ENCODE measurements around the gene STH.

Gene STH

GRCh38 chr17:45950888-45951287 lies 48.2 kb upstream of the STH start (continued):
- TF ChIP-seq TSHZ2 (CRISPR knock-in tag; IDR thresholded peaks at IDR 0.05): no peak

DNA sequence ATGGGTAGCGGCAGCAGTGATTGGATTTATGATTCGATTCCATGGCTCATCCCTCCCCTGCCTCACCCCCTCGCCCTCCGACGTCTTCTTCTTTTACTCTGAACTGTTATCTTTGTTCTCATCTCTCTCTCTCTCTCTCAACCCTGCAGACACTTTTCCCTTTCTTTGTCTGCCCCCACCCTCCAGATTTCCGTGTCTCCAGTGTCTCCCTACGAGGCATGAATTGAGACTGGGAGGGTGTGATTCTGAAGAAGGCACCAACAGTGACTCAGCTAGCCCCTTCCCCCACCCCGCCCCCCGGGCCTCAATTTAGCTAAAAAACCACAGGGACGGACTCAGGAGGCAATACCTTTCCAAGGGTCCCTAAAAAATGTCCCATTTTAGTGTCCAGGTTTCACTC lies 47.6 kb upstream of the STH start:
- no peak for ATAC-seq
- TF ChIP-seq ZNF8 (CRISPR knock-in tag; IDR thresholded peaks at IDR 0.05) (no peak), PPARA (CRISPR knock-in tag; IDR thresholded peaks at IDR 0.05; ENCODE audit: borderline replicate concordance) (no peak), TSHZ2 (CRISPR knock-in tag; IDR thresholded peaks at IDR 0.05) (no peak), BACH2 (CRISPR knock-in tag; IDR thresholded peaks at IDR 0.05; ENCODE audit: borderline replicate concordance) (no peak), TOX (CRISPR knock-in tag; IDR thresholded peaks at IDR 0.05; ENCODE audit: borderline replicate concordance) (no peak), ZNF70 (CRISPR knock-in tag; IDR thresholded peaks at IDR 0.05) (no peak), SNAI2 (CRISPR knock-in tag; IDR thresholded peaks at IDR 0.05) (no peak), ZNF565 (CRISPR knock-in tag; conservative IDR thresholded peaks at IDR 0.05; ENCODE audit: low read depth) (no peak), OSR1 (CRISPR knock-in tag; IDR thresholded peaks at IDR 0.05) (no peak), CREB5 (CRISPR knock-in tag; IDR thresholded peaks at IDR 0.05; ENCODE audit: low read depth) (no peak), CSRNP3 (CRISPR knock-in tag; IDR thresholded peaks at IDR 0.05) (no peak), ZFP30 (CRISPR knock-in tag; IDR thresholded peaks at IDR 0.05) (no peak), ESRRG (CRISPR knock-in tag; IDR thresholded peaks at IDR 0.05) (no peak), ARNTL (CRISPR knock-in tag; IDR thresholded peaks at IDR 0.05; ENCODE audit: borderline replicate concordance, low read depth) (no peak), ZC3H10 (CRISPR knock-in tag; IDR thresholded peaks at IDR 0.05) (no peak), ISL1 (CRISPR knock-in tag; IDR thresholded peaks at IDR 0.05) (no peak), ZFP3 (CRISPR knock-in tag; IDR thresholded peaks at IDR 0.05) (no peak), RARB (CRISPR knock-in tag; IDR thresholded peaks at IDR 0.05) (no peak)
- TF ChIP-seq, protein P1, sequence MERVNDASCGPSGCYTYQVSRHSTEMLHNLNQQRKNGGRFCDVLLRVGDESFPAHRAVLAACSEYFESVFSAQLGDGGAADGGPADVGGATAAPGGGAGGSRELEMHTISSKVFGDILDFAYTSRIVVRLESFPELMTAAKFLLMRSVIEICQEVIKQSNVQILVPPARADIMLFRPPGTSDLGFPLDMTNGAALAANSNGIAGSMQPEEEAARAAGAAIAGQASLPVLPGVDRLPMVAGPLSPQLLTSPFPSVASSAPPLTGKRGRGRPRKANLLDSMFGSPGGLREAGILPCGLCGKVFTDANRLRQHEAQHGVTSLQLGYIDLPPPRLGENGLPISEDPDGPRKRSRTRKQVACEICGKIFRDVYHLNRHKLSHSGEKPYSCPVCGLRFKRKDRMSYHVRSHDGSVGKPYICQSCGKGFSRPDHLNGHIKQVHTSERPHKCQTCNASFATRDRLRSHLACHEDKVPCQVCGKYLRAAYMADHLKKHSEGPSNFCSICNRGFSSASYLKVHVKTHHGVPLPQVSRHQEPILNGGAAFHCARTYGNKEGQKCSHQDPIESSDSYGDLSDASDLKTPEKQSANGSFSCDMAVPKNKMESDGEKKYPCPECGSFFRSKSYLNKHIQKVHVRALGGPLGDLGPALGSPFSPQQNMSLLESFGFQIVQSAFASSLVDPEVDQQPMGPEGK (CRISPR knock-in tag; IDR thresholded peaks at IDR 0.05; ENCODE audit: borderline replicate concordance): no peak
- TF ChIP-seq, protein P2, sequence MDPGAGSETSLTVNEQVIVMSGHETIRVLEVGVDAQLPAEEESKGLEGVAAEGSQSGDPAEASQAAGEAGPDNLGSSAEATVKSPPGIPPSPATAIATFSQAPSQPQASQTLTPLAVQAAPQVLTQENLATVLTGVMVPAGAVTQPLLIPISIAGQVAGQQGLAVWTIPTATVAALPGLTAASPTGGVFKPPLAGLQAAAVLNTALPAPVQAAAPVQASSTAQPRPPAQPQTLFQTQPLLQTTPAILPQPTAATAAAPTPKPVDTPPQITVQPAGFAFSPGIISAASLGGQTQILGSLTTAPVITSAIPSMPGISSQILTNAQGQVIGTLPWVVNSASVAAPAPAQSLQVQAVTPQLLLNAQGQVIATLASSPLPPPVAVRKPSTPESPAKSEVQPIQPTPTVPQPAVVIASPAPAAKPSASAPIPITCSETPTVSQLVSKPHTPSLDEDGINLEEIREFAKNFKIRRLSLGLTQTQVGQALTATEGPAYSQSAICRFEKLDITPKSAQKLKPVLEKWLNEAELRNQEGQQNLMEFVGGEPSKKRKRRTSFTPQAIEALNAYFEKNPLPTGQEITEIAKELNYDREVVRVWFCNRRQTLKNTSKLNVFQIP (CRISPR knock-in tag; IDR thresholded peaks at IDR 0.05; ENCODE audit: borderline replicate concordance, low read depth): no peak
